ENCODE data around the gene SMAD3.

The SMAD3 gene

DNA sequence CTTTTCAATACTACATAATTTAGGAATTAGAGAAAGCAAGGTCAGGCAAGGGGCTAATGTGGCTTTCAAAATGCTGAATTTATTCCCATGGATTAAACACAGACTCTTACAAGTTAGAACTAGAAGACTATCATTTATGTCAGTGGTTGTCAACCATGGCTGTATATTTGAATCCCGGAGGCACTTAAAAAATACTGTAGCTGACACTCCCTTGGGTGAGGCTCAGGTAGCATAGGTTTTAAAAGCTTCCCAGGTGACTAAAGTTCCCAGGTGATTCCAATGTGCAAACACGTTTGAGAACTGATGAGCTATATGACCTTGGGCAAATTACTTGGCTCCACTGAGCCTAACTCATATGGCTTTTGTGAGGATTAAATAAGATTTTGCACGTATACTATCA lies 159.5 kb downstream of the SMAD3 start:
- H3K27me3 ChIP-seq (ENCODE audit: insufficient read depth, poor library complexity, severe bottlenecking) = no peaks in the 10 kb centered on the region
- DNase-seq (ENCODE audit: low read depth in 1 of 2, low spot score in 1 of 2) = no peak
- TF ChIP-seq GABPA (IDR thresholded peaks at IDR 0.05; ENCODE audit: low read depth) = no peak
- TF ChIP-seq, protein P1, sequence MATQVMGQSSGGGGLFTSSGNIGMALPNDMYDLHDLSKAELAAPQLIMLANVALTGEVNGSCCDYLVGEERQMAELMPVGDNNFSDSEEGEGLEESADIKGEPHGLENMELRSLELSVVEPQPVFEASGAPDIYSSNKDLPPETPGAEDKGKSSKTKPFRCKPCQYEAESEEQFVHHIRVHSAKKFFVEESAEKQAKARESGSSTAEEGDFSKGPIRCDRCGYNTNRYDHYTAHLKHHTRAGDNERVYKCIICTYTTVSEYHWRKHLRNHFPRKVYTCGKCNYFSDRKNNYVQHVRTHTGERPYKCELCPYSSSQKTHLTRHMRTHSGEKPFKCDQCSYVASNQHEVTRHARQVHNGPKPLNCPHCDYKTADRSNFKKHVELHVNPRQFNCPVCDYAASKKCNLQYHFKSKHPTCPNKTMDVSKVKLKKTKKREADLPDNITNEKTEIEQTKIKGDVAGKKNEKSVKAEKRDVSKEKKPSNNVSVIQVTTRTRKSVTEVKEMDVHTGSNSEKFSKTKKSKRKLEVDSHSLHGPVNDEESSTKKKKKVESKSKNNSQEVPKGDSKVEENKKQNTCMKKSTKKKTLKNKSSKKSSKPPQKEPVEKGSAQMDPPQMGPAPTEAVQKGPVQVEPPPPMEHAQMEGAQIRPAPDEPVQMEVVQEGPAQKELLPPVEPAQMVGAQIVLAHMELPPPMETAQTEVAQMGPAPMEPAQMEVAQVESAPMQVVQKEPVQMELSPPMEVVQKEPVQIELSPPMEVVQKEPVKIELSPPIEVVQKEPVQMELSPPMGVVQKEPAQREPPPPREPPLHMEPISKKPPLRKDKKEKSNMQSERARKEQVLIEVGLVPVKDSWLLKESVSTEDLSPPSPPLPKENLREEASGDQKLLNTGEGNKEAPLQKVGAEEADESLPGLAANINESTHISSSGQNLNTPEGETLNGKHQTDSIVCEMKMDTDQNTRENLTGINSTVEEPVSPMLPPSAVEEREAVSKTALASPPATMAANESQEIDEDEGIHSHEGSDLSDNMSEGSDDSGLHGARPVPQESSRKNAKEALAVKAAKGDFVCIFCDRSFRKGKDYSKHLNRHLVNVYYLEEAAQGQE (IDR thresholded peaks at IDR 0.05; ENCODE audit: insufficient replicate concordance, low read depth) = no peak
- TF ChIP-seq, protein P2, sequence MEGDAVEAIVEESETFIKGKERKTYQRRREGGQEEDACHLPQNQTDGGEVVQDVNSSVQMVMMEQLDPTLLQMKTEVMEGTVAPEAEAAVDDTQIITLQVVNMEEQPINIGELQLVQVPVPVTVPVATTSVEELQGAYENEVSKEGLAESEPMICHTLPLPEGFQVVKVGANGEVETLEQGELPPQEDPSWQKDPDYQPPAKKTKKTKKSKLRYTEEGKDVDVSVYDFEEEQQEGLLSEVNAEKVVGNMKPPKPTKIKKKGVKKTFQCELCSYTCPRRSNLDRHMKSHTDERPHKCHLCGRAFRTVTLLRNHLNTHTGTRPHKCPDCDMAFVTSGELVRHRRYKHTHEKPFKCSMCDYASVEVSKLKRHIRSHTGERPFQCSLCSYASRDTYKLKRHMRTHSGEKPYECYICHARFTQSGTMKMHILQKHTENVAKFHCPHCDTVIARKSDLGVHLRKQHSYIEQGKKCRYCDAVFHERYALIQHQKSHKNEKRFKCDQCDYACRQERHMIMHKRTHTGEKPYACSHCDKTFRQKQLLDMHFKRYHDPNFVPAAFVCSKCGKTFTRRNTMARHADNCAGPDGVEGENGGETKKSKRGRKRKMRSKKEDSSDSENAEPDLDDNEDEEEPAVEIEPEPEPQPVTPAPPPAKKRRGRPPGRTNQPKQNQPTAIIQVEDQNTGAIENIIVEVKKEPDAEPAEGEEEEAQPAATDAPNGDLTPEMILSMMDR (IDR thresholded peaks at IDR 0.05; ENCODE audit: insufficient read depth, low read length) = no peak
- H3K4me3 ChIP-seq (replicated peaks; ENCODE audit: insufficient read depth, low read length) = no peak overlapping the region
- no peak overlapping the region for H3K27ac ChIP-seq (replicated peaks)

DNA sequence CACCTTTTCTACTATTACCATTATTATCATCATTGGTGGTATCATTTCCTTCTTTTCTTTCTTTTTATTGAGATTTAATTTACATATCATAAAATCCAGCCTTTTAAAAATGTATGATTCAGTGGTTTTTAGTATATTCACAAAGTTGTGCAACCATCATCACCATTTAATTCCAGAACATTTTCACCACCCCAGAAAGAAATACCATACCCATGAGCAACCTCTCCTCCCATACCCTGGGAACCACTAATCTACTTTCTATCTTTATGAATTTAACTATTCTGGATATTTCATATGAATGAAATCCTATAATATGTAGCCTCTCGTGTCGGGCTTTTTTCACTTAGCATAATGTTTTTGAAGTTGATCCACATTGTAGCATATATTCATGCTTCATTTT lies 159.9 kb downstream of the SMAD3 start:
- TF ChIP-seq SPI1 (IDR thresholded peaks at IDR 0.05; ENCODE audit: borderline replicate concordance, low read depth) = no peak
- TF ChIP-seq, protein P1 (IDR thresholded peaks at IDR 0.05; ENCODE audit: insufficient replicate concordance, low read depth) = no peak
- TF ChIP-seq POLR2AphosphoS5 (IDR thresholded peaks at IDR 0.05; ENCODE audit: low read depth) = no peak
- TF ChIP-seq, protein P2 (IDR thresholded peaks at IDR 0.05; ENCODE audit: insufficient read depth, low read length) = no peak
- no peak for TF ChIP-seq GABPA (IDR thresholded peaks at IDR 0.05; ENCODE audit: low read depth)
- H3K27ac ChIP-seq (replicated peaks) = no peak overlapping the region

GRCh38 chr15:67227431-67227830 lies 162.0 kb downstream of the SMAD3 start:
- Histone ChIP-seq H3K27me3 (ENCODE audit: insufficient read depth, poor library complexity, severe bottlenecking) (no peaks in the 10 kb centered on the region), H3K27ac (replicated peaks) (no peak overlapping the region), H3K4me3 (replicated peaks; ENCODE audit: insufficient read depth, low read length) (no peak overlapping the region)
- no peak for DNase-seq (ENCODE audit: low read depth in 1 of 2, low spot score in 1 of 2)
- TF ChIP-seq SPI1 (IDR thresholded peaks at IDR 0.05; ENCODE audit: borderline replicate concordance, low read depth) (no peak), GABPA (IDR thresholded peaks at IDR 0.05; ENCODE audit: low read depth) (no peak), POLR2AphosphoS5 (IDR thresholded peaks at IDR 0.05; ENCODE audit: low read depth) (no peak)
- TF ChIP-seq, protein P2 (IDR thresholded peaks at IDR 0.05; ENCODE audit: insufficient read depth, low read length) = no peak
- TF ChIP-seq, protein P1 (IDR thresholded peaks at IDR 0.05; ENCODE audit: insufficient replicate concordance, low read depth) = no peak

More for the DNA sequence above, 159.9 kb downstream of the SMAD3 start:
- no peak for DNase-seq (ENCODE audit: low read depth in 1 of 2, low spot score in 1 of 2)
- Histone ChIP-seq H3K27me3 (ENCODE audit: insufficient read depth, poor library complexity, severe bottlenecking) (no peaks in the 10 kb centered on the region), H3K4me3 (replicated peaks; ENCODE audit: insufficient read depth, low read length) (no peak overlapping the region)
